ENCODE measurements around the gene CTXND1. TPM values are rescaled to one million over a fixed set of nuclear protein-coding genes. Genes with fewer than 3 reads are reported as not detected.

CTXND1 gene
- total and polyA plus RNA-seq, 2 of the 8 experiments (the other 6 are each of a cell fraction or from before 2014, with no cell fraction given): 0.03 TPM; not detected in 1

- H3K4me1 ChIP-seq (replicated peaks in 1 of 4; ENCODE audit: control insufficient read depth in 3 of 4, insufficient read depth in 4 of 4, low read length in 3 of 4): peaks cover 0 to 12% (median 2%) of the 10 kb centered on the region in 4 experiments; a peak in 2 of 7 replicates
- H2BK15ac ChIP-seq (ENCODE audit: low read length): peak overlapping the region; percentile 61; the same call in 1 of the 2 replicates
- H4K20me1 ChIP-seq (replicated peaks in 1 of 2; ENCODE audit: control insufficient read depth in 1 of 2, insufficient read depth in 2 of 2, low read length in 2 of 2): peaks cover 0 to 3% of the 10 kb centered on the region in 2 experiments
- H4K5ac ChIP-seq (ENCODE audit: insufficient read length, low read depth, low read length): no peak overlapping the region
- H3K23ac ChIP-seq (ENCODE audit: insufficient read length): no peak overlapping the region
- no peak overlapping the region for H3K4me2 ChIP-seq (ENCODE audit: insufficient read depth in 1 of 2, low read depth in 2 of 2, low read length in 2 of 2)
- H3K4ac ChIP-seq (replicated peaks; ENCODE audit: insufficient read length, low read depth, low read length): no peak overlapping the region
- ChIA-PET CTCF (ENCODE audit: partially characterized antibody) (interaction anchor here (1.0 to 1.6 kb wide), 6 partner anchors 17 to 155 kb away, joined by 3 to 5 read pairs (median 3); no protein-coding TSS in a partner anchor), POLR2A (ENCODE audit: partially characterized antibody) (no interaction called here)
- no peak overlapping the region for H2BK120ac ChIP-seq (replicated peaks; ENCODE audit: low read depth, low read length)
- no peak overlapping the region for H3K56ac ChIP-seq (replicated peaks; ENCODE audit: insufficient read length, low read depth, low read length)
- H3K79me2 ChIP-seq (ENCODE audit: control insufficient read depth in 1 of 2, insufficient read depth in 2 of 2, low read length in 2 of 2): no peaks in the 10 kb centered on the region
- no peak overlapping the region for H4K8ac ChIP-seq (ENCODE audit: extremely low read depth, insufficient read depth, low read length)
- H2BK5ac ChIP-seq (ENCODE audit: low read depth, low read length): no peak overlapping the region
- no peaks in the 10 kb centered on the region for H3K9me3 ChIP-seq (ENCODE audit: insufficient read depth in 2 of 2, low read depth in 1 of 2, low read length in 1 of 2)
- H3K27me3 ChIP-seq (replicated peaks in 1 of 4; ENCODE audit: control insufficient read depth in 3 of 4, extremely low read depth in 1 of 4, insufficient read depth in 3 of 4, low read length in 3 of 4): peaks cover 0 to 2% (median 0%) of the 10 kb centered on the region in 4 experiments; a peak in 2 of 7 replicates
- H3K23me2 ChIP-seq (ENCODE audit: low read depth, low read length): peaks cover 9% of the 10 kb centered on the region
- no peak overlapping the region for H4K91ac ChIP-seq (replicated peaks; ENCODE audit: insufficient read length, low read length)
- no peak overlapping the region; the same call in 1 of the 2 replicates for H3K18ac ChIP-seq (ENCODE audit: extremely low read depth, low read length)
- no peak overlapping the region for H3K9ac ChIP-seq (replicated peaks in 1 of 4; ENCODE audit: extremely low read depth in 1 of 4, low read depth in 3 of 4, low read length in 3 of 4)
- no peak overlapping the region for H2AK5ac ChIP-seq (ENCODE audit: low read depth, low read length)
- H3K4me3 ChIP-seq (ENCODE audit: extremely low read depth in 1 of 4, insufficient read depth in 2 of 4, low read depth in 3 of 4, low read length in 4 of 4): no peak overlapping the region
- no peak overlapping the region for H2BK20ac ChIP-seq (ENCODE audit: low read length)
- no peak overlapping the region for H3K27ac ChIP-seq (ENCODE audit: low read depth, low read length)
- FAIRE-seq: no peak
- H2AFZ ChIP-seq (ENCODE audit: low read length): no peak overlapping the region
- peaks cover 3% of the 10 kb centered on the region; the same call in 1 of the 2 replicates for H3K79me1 ChIP-seq (ENCODE audit: low read depth, low read length)
- 95% methylated on average over 5 of the region's 5 CpGs; no CpG with 5 or more reads in 1 of the 2 experiments for WGBS, 2 experiments (ENCODE audit: extremely low coverage in 1 of 2, insufficient coverage in 1 of 2, insufficient read length in 1 of 2, insufficient replicate concordance in 2 of 2, low coverage in 1 of 2, low lambda C conversion rate in 2 of 2, missing lambda C conversion rate in 1 of 2)
- no peaks in the 10 kb centered on the region; a peak in 1 of 8 replicates for H3K36me3 ChIP-seq (ENCODE audit: control insufficient read depth in 2 of 4, insufficient read depth in 4 of 4, low read length in 3 of 4)
- no peak overlapping the region; the same call in 1 of the 2 replicates for H2BK12ac ChIP-seq (ENCODE audit: low read depth, low read length)
- no peak for DNase-seq (ENCODE audit: low read depth in 1 of 2, low spot score in 2 of 2)
- H3K14ac ChIP-seq (ENCODE audit: insufficient read length): no peak overlapping the region
- TF ChIP-seq MAFK (IDR thresholded peaks at IDR 0.05; ENCODE audit: low read depth, low read length): no peak
- no peak for TF ChIP-seq RFX5 (IDR thresholded peaks at IDR 0.05; ENCODE audit: borderline replicate concordance, low read depth, low read length)
- no peak for TF ChIP-seq SUZ12 (IDR thresholded peaks at IDR 0.05; ENCODE audit: low read length)
- TF ChIP-seq JUN (IDR thresholded peaks at IDR 0.05; ENCODE audit: low read depth, low read length): no peak
- no peak for TF ChIP-seq EGR1 (IDR thresholded peaks at IDR 0.05; ENCODE audit: borderline replicate concordance, low read depth, low read length)
- TF ChIP-seq BACH1 (IDR thresholded peaks at IDR 0.05; ENCODE audit: low read length): no peak
- TF ChIP-seq CBX8 (IDR thresholded peaks at IDR 0.05; ENCODE audit: borderline replicate concordance, low read depth, low read length): no peak
- TF ChIP-seq POLR2A (IDR thresholded peaks at IDR 0.05; ENCODE audit: control extremely low read depth in 1 of 2, low read depth in 2 of 2, low read length in 2 of 2): no peak
- TF ChIP-seq GTF2F1 (IDR thresholded peaks at IDR 0.05; ENCODE audit: borderline replicate concordance, low read depth, low read length): no peak
- no peak for TF ChIP-seq BRCA1 (IDR thresholded peaks at IDR 0.05; ENCODE audit: low read depth, low read length)
- no peak for TF ChIP-seq TCF12 (IDR thresholded peaks at IDR 0.05; ENCODE audit: low read depth, low read length)
- TF ChIP-seq YY1 (IDR thresholded peaks at IDR 0.05; ENCODE audit: low read depth, low read length): no peak
- no peak for TF ChIP-seq ZNF274 (IDR thresholded peaks at IDR 0.05; ENCODE audit: borderline replicate concordance, extremely low read depth, low read length)
- no peak for TF ChIP-seq CREB1 (IDR thresholded peaks at IDR 0.05)
- TF ChIP-seq USF2 (IDR thresholded peaks at IDR 0.05; ENCODE audit: low read length): no peak
These were observed 97.0 kb downstream of the CTXND1 start for GRCh38 chr15:80155001-80155377.

Data from H1 (cell line).